Nucleus accumbens (tissue), 56 donors: ENCODE data around the gene C9orf50.
"Not testable (repeated sequence)": the region's sequence is repeated elsewhere in the genome, so short reads cannot be mapped to it uniquely, and the experiment has no call there.

Source experiments
- DNase-seq, 56 donors: peaks; one replicate each; lab custom pipeline; 2025; lab: John Stamatoyannopoulos, UW

Gene C9orf50

GRCh38 chr9:129620669-129621295, at the start of gene C9orf50:
C9orf50 (minus strand) TSS chr9:129621101; CDS start chr9:129620574, 527 bp downstream.
- no peak for DNase-seq

GRCh38 chr9:129669946-129670345, 49.0 kb upstream of the C9orf50 start:
- no peak for DNase-seq

- DNase-seq = no peak
Measured at GRCh38 chr9:129669141-129669718, 48.3 kb upstream of the C9orf50 start.

- DNase-seq = no peak
Measured at GRCh38 chr9:129667850-129668249, 46.9 kb upstream of the C9orf50 start.

- no peak for DNase-seq
Measured at GRCh38 chr9:129667378-129667777, 46.5 kb upstream of the C9orf50 start.

GRCh38 chr9:129666575-129666974, 45.7 kb upstream of the C9orf50 start:
- no peak for DNase-seq

- DNase-seq = no peak
Measured at GRCh38 chr9:129665814-129666520, 45.1 kb upstream of the C9orf50 start.

- peak in 1 of 56 donors; percentile 33 for DNase-seq
Measured at GRCh38 chr9:129665389-129665775, 44.5 kb upstream of the C9orf50 start, which contains the start of gene PRRX2. PRRX2 (plus strand) TSS chr9:129665647; CDS start chr9:129665868, 221 bp downstream.

- DNase-seq = peak in 1 of 56 donors; percentile 33
Measured at GRCh38 chr9:129664746-129665388, 44.0 kb upstream of the C9orf50 start.

- not testable (repeated sequence) for DNase-seq
Measured at GRCh38 chr9:129662239-129662638, 41.3 kb upstream of the C9orf50 start.

- DNase-seq = no peak
Measured at GRCh38 chr9:129661029-129661428, 40.1 kb upstream of the C9orf50 start.

GRCh38 chr9:129656795-129657390, 36.0 kb upstream of the C9orf50 start:
- DNase-seq = no peak

- DNase-seq = no peak
Measured at GRCh38 chr9:129655696-129656095, 34.8 kb upstream of the C9orf50 start.

GRCh38 chr9:129655154-129655553, 34.3 kb upstream of the C9orf50 start:
- DNase-seq = no peak

GRCh38 chr9:129654554-129655040, 33.7 kb upstream of the C9orf50 start:
- DNase-seq = no peak

- DNase-seq = no peak
Measured at GRCh38 chr9:129653823-129654553, 33.1 kb upstream of the C9orf50 start.

- DNase-seq = peak in 5 of 56 donors; percentile 5 to 17 (median 11)
Measured at GRCh38 chr9:129650680-129651235, 29.9 kb upstream of the C9orf50 start.

- DNase-seq = no peak
Measured at GRCh38 chr9:129649726-129650679, 29.1 kb upstream of the C9orf50 start.
